Urinary bladder (tissue), 4 donors: ENCODE results near the gene THAP7. TPM values are rescaled to one million over a fixed set of nuclear protein-coding genes. Genes with fewer than 3 reads are reported as not detected.

Experiments
- DNase-seq: peaks from one replicate; pipeline ENCODE4 v3.0.0-alpha.2; 2015; ENCODE audit errors: extremely low spot score
- H3K27ac ChIP-seq: one replicate; pipeline ENCODE4 v1.5.1; 2013; ENCODE audit warnings: low read depth, mild to moderate bottlenecking, moderate library complexity
- H3K36me3 ChIP-seq: one replicate; pipeline ENCODE4 v1.6.1; 2013; ENCODE audit warnings: mild to moderate bottlenecking, moderate library complexity; ENCODE audit not compliant: insufficient read depth
- H3K4me1 ChIP-seq: one replicate; pipeline ENCODE4 v1.6.1; 2013; ENCODE audit warnings: mild to moderate bottlenecking, moderate library complexity; ENCODE audit not compliant: insufficient read depth
- H3K4me3 ChIP-seq: one replicate; pipeline ENCODE4 v1.5.1; 2013; ENCODE audit warnings: low read depth, low read length
- WGBS: extraction: QIAGEN DNeasy Blood & Tissue Kit; methylation state at CpG from one replicate; pipeline ENCODE4 v1.1.7; 2013; 5-methylcytosine and 5-hydroxymethylcytosine counted together
- polyA plus RNA-seq: library from polyadenylated mRNA; stranded (reverse); fragments of 200-250 nt; gene quantifications from one replicate; pipeline ENCODE4 v1.2.3, GENCODE V29; 2013
- total RNA-seq: library from RNA; depleted of rRNA; stranded (reverse); fragments of >200 nt; gene quantifications from one replicate; pipeline ENCODE4 v1.2.3, GENCODE V29; 2014
- donor health status: healthy with polysubstance abuse.
- donor health status: healthy.

The THAP7 gene
- total and polyA plus RNA-seq, 2 donors = 17.3 to 55.0 TPM

- H3K36me3 ChIP-seq = no peaks in the 10 kb centered on the region
- H3K27ac ChIP-seq = no peak overlapping the region
- no peak for DNase-seq
- WGBS = 40% methylated on average over 2 of the region's 2 CpGs
- H3K4me1 ChIP-seq = no peaks in the 10 kb centered on the region
- H3K4me3 ChIP-seq = no peak overlapping the region
These were observed 36.5 kb upstream of the THAP7 start for GRCh38 chr22:21038405-21038804.

GRCh38 chr22:21034989-21035388, 33.1 kb upstream of the THAP7 start:
- Histone ChIP-seq H3K36me3 (no peaks in the 10 kb centered on the region), H3K4me3 (no peak overlapping the region), H3K27ac (no peak overlapping the region), H3K4me1 (no peaks in the 10 kb centered on the region)
- 86% methylated on average over 3 of the region's 3 CpGs for WGBS
- no peak for DNase-seq

DNA sequence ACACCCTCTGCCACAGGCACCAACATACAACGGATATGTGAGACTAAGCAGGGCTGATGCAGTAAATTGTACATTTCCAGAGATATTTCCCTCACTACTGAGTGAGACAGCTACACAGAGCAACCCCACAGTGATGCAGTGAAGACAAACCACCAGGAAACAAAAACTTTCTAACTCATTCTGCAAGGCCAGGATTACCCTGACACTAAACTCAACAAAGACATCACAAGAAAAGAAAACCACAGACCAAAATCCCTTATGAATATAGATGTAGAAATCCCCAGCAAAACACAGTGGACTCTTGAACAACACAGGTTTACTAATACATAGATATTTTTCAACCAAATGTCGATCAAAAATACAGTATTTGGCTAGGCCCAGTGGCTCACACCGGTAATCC, 32.0 kb upstream of the THAP7 start:
- H3K4me3 ChIP-seq = no peak overlapping the region
- DNase-seq = no peak
- WGBS = 85% methylated on average over 3 of the region's 3 CpGs
- no peaks in the 10 kb centered on the region for H3K36me3 ChIP-seq
- no peak overlapping the region for H3K27ac ChIP-seq
- no peaks in the 10 kb centered on the region for H3K4me1 ChIP-seq

DNA sequence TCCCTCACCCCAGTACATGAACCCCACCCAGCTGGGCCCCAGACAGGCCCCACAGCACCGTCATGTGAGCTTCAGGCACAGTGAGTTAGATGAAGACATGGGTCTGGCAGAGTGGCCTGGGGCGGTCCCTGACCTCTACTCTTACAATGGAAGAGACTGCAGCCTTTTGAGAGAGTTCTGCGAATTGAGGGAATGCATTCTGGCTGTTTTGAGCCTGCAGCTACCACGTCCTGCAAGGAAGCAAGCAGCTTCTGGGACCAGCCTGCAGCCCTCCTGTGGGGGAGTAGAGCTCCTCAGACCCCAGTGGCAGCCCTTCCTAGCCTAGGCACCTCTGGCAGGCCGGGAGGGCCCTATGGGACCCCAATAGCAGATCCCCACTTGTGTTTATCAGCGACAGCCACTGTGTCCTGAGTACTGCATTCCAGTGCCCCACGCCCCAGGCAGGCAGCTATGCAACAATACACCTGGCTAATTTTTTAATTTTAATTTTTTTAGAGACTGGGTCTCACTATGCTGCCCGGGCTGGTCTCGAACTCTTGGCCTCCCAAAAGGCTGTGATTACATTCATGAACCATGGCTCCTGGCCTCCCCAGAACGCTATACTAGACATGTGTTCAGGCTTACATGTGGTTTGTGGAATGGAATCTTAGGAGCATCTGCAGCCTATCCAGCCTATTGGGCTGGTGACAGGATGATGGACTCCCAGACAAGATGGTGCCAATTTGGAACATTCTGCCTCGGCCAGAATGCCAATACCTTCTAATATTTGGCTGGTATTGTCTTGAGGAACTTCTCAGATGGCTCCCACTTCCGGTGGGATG, 31.2 kb upstream of the THAP7 start:
- Histone ChIP-seq H3K27ac (no peak overlapping the region), H3K4me3 (no peak overlapping the region), H3K36me3 (no peaks in the 10 kb centered on the region), H3K4me1 (no peaks in the 10 kb centered on the region)
- WGBS = 77% methylated on average over 12 of the region's 12 CpGs
- DNase-seq = no peak

- Histone ChIP-seq H3K4me1 (no peaks in the 10 kb centered on the region), H3K27ac (no peak within 1 kb of the TSS), H3K36me3 (no peaks in the 10 kb centered on the region), H3K4me3 (peak within 1 kb of the TSS; percentile 16)
- WGBS = 7% methylated on average over 59 of the region's 59 CpGs
- no peak for DNase-seq
These were observed 30.3 kb upstream of the THAP7 start, which contains the start of gene SLC7A4 for GRCh38 chr22:21032037-21032867. Gene SLC7A4 (minus strand): TSS chr22:21032561. CDS start chr22:21031812, 749 bp downstream.

DNA sequence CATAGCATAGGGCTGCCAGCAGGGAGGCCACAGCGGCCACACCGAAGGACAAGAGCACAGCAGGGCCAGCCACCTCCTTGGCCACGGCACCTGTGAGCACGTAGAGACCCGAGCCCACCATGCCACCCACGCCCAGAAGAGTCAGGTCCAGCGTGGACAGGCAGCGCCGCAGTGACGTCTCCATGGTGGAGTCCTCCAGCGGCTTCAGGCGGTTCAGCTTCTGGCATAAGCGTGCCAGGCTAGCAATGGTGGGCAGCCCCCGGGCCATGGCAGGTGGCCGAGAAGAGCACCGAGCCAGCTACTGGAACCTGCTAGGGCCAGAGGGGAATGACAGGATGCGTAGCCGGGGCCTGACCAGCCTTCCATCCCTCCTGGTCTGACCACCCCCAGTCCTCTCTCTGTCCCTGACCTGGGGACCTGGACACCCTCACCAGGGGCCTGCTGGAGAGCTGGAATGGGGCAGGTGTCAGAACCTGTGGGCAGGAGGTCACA, 29.7 kb upstream of the THAP7 start:
- Histone ChIP-seq H3K36me3 (no peaks in the 10 kb centered on the region), H3K4me1 (no peaks in the 10 kb centered on the region), H3K27ac (no peak overlapping the region), H3K4me3 (no peak overlapping the region)
- DNase-seq = no peak
- WGBS = 86% methylated on average over 18 of the region's 18 CpGs

DNA sequence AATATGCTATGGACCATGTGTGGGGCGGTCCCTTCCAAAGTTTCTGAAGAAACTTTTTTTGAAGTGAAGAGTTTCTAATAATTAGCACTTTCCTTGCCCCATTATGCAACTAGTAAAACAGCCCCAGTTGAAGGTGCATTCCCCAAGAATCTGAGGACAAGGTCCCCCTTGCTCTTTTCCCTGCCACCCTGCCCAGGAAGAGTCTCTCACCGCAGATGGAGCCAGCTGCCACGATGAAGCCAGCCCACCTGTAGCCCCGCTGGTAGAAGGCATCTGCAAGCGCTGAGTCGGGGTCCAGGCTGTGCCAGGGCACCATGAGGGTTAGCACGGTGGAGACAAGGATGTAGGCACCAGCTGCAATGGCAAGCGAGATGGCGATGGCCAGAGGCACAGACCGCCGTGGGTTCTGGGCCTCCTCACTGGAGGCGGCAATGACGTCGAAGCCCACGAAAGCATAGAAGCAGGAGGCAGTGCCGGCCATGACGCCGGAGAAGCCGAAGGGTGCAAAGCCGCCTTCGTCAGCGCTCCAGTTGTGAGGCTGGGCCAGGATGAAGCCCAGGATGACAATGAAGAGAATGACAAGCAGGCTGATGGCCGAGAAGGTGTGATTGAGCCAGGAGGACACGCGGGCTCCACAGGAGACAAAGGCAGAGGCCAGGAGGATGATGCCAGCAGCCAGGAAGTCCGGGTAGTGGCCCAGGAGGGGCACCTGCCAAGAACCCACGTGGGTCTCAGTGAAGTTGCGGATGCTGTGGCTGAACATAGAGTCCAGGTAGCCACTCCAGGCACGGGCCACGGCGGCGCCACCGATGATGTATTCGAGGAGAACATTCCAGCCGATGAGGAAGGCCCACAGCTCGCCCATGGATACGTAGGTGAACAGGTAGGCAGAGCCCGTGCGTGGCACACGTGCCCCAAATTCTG, 29.0 kb upstream of the THAP7 start:
- 94% methylated on average over 40 of the region's 40 CpGs for WGBS
- no peak overlapping the region for H3K27ac ChIP-seq
- H3K4me1 ChIP-seq = no peaks in the 10 kb centered on the region
- H3K36me3 ChIP-seq = no peaks in the 10 kb centered on the region
- H3K4me3 ChIP-seq = no peak overlapping the region
- no peak for DNase-seq

GRCh38 chr22:21030032-21030431, 28.1 kb upstream of the THAP7 start:
- 93% methylated on average over 15 of the region's 15 CpGs for WGBS
- Histone ChIP-seq H3K4me1 (no peaks in the 10 kb centered on the region), H3K36me3 (no peaks in the 10 kb centered on the region), H3K27ac (no peak overlapping the region), H3K4me3 (no peak overlapping the region)
- DNase-seq = no peak

GRCh38 chr22:21029486-21030025, 27.6 kb upstream of the THAP7 start:
- no peaks in the 10 kb centered on the region for H3K4me1 ChIP-seq
- H3K27ac ChIP-seq = no peak overlapping the region
- no peak overlapping the region for H3K4me3 ChIP-seq
- 66% methylated on average over 12 of the region's 12 CpGs for WGBS
- no peak for DNase-seq
- no peaks in the 10 kb centered on the region for H3K36me3 ChIP-seq

DNA sequence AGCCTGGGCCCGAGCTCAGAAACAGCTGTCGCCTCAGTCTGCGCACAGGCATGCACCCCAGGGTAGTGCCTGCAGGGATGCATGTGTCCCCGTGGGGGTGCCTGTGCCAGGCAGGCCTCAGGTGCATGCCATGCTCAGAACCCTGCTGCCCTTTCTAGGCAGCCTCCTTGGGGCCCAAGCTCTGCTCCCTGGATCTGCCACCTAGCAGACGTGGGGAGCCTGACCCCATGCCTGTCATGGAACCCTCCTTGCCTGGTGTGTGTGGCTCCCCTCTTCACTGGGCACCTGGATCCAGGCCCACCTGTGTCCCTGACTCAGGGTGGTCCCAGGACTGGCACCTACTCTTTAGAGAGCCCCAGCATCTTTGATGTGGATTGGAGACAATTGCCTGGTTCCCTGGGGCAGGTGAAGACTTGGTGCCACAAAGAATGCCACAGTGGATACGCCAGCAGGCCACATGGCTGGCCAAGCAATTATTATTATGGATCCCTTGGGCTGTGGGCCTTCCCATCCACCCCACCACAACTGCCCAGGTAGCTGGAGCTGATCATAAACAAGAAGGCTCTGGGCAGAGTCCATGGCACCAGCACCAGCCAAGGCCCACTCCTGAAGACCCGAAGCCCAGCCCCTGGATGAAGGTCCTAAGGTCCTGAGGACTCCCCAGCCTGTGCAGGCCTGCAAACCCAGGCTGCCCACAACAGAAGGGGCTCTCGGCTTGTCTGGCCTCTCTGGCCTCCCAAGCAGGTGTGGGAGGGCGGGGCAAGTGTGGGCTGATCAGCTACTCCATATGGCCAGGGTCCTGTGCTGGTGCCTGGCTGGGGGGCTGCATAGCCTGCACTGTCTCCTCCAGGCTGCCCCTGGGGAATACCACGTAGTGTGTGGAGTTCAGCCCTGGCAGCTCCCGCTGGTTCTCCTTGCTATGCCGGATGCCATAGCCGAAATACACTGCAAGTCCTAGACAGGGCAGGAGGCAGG, 26.6 kb upstream of the THAP7 start:
- no peak for DNase-seq
- H3K4me1 ChIP-seq = no peaks in the 10 kb centered on the region
- WGBS = 95% methylated on average over 13 of the region's 13 CpGs

GRCh38 chr22:21026783-21027692, 25.1 kb upstream of the THAP7 start:
- no peak for DNase-seq
- WGBS = 62% methylated on average over 14 of the region's 14 CpGs
- no peak overlapping the region for H3K4me3 ChIP-seq
- no peaks in the 10 kb centered on the region for H3K36me3 ChIP-seq
- H3K4me1 ChIP-seq = no peaks in the 10 kb centered on the region
- no peak overlapping the region for H3K27ac ChIP-seq

More for the DNA sequence above, 26.6 kb upstream of the THAP7 start:
- Histone ChIP-seq H3K36me3 (no peaks in the 10 kb centered on the region), H3K4me3 (no peak overlapping the region), H3K27ac (no peak overlapping the region)
